ENCODE measurements around the gene CLDN6.

Gene CLDN6

DNA sequence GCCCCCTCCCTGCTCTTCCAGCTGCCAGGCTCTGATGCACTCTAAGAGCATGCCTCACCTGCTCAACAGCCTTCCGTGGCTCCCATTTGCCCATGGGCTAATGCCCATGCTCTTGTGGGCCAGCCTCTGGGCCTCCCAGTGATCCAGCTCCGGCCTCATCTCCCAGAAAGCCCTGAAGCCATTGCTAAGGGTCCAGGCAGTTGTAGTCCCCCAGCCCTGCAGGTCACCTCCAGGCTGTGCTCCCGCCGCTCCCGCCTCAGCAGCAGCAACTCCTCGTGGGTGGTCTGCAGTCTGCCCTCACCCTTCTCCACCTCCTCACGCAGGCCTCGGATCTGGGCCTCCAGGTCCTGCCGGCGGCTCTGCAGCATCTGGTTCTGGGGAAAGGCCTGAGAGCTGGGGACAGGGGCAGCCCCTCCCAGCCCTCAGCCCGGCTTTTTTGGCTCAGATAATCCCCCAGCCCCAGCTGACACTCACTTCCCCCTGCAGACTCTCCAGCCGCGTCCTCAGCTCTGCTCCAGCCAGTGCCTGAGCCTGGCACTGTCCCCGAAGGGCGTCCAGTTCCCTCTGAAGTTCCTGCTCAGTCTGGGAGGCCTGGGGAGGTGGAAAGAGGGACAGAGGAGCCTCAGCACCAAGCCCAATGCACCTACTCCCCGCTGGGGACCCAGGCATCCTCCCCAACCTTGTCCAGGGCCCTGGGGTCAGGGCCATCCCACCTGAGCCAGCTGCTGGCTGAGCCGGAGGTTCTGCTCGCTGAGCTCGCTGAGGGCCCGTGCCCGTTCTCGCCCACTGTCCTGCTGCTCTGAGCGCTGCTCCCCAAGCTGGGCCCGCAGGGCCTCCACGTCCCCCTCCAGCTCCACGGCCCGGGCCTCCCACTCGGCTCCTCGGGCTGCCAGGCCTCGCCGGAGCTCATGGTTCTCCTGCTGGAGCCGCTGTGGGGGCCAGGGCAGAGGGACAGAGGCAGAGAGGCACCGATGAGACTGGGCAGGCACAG, 12.5 kb upstream of the CLDN6 start:
- Histone ChIP-seq H3K9me3 (no peaks in the 10 kb centered on the region), H3K4me3 (ENCODE audit: low read depth in 1 of 2, low read length in 1 of 2) (no peak overlapping the region)
- TF ChIP-seq, protein P1, sequence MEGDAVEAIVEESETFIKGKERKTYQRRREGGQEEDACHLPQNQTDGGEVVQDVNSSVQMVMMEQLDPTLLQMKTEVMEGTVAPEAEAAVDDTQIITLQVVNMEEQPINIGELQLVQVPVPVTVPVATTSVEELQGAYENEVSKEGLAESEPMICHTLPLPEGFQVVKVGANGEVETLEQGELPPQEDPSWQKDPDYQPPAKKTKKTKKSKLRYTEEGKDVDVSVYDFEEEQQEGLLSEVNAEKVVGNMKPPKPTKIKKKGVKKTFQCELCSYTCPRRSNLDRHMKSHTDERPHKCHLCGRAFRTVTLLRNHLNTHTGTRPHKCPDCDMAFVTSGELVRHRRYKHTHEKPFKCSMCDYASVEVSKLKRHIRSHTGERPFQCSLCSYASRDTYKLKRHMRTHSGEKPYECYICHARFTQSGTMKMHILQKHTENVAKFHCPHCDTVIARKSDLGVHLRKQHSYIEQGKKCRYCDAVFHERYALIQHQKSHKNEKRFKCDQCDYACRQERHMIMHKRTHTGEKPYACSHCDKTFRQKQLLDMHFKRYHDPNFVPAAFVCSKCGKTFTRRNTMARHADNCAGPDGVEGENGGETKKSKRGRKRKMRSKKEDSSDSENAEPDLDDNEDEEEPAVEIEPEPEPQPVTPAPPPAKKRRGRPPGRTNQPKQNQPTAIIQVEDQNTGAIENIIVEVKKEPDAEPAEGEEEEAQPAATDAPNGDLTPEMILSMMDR (IDR thresholded peaks at IDR 0.05) = no peak

DNA sequence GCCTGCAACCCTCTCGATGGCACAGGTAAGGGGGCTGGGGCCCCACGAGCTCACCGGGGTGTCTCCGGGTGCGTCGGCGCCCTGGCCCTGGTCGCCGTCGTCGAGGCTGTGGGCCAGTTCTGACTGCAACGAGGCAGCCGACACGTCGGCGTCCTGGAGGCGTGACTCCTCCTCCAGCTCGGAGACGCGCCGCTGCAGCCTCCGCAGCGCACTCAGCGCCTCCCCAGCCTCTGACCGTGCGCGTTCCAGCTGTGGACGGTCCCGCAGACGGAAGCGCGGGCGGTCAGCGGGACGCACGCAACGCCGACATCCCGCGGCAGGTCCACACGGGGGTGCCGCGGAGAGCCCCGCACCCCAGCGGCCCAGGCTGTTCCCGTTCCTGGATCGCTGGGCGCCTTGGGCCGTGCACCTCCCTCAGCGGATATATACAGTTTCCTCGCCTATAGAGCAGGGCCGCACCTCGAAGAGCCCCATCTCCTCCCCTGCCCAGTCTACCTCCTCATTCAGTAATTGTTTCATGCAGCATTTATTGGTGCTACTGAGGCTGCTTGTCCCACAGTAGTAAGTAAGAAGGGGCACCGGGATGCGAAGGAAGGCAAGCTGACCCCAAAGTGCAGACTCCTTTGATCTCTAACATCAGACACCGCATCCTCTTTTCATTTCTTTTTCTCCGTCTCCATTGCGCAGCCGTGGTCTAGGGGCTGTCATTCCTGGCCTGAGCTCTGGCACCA, 11.7 kb upstream of the CLDN6 start:
- Histone ChIP-seq H3K27me3 (peaks cover 60% of the 10 kb centered on the region), H3K4me1 (ENCODE audit: control insufficient read depth in 1 of 2, insufficient read depth in 1 of 2, low read depth in 1 of 2, low read length in 1 of 2) (peaks cover 46 to 65% of the 10 kb centered on the region in 2 experiments), H3K4me3 (ENCODE audit: low read depth in 1 of 2, low read length in 1 of 2) (peak overlapping the region; percentile 46 to 59)

More for the DNA sequence above, 12.5 kb upstream of the CLDN6 start:
- no peaks in the 10 kb centered on the region for H3K36me3 ChIP-seq
- peaks cover 69% of the 10 kb centered on the region for H3K27me3 ChIP-seq
- peaks cover 52 to 74% of the 10 kb centered on the region in 2 experiments for H3K4me1 ChIP-seq (ENCODE audit: control insufficient read depth in 1 of 2, insufficient read depth in 1 of 2, low read depth in 1 of 2, low read length in 1 of 2)
- no peak overlapping the region for H3K27ac ChIP-seq

DNA sequence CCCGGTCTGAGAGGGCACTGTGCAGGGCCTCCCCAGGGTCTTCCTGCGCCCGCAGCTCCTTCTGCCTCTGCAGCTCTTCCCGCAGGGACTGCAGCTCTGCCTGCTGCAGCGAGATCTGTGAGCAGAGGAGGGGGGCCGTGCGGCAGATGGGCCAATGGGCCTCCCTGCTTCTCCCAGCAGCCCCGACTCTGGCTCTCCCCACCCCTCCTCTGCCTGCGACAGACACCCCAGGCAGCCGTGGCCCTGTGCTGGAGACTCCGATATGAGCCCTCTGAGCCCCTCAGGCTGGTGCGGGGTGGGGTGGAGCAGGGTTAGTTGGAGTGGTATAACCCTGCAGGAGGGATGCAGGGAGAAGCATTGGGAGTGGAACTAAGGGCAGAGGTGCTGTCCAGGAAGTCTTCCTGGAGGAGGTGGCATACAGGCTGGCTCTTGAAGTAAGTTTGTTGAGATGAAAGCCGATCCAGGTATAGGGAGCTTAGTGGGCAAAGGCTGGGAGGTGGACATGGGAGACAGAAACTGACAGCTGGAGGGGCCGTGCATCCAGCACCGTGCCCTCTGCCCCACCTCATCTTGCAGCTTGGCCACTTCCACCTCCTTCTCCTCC, 10.8 kb upstream of the CLDN6 start:
- peak overlapping the region; percentile 46 to 59 for H3K4me3 ChIP-seq (ENCODE audit: low read depth in 1 of 2, low read length in 1 of 2)
- no peaks in the 10 kb centered on the region for H3K36me3 ChIP-seq
- no peaks in the 10 kb centered on the region for H3K9me3 ChIP-seq
- H3K27ac ChIP-seq = no peak overlapping the region
- H3K4me1 ChIP-seq (ENCODE audit: control insufficient read depth in 1 of 2, insufficient read depth in 1 of 2, low read depth in 1 of 2, low read length in 1 of 2) = peaks cover 44 to 64% of the 10 kb centered on the region in 2 experiments
- peaks cover 55% of the 10 kb centered on the region for H3K27me3 ChIP-seq
- TF ChIP-seq, protein P1 (IDR thresholded peaks at IDR 0.05) = no peak

More for the DNA sequence above, 11.7 kb upstream of the CLDN6 start:
- Histone ChIP-seq H3K27ac (peak overlapping the region; percentile 47), H3K36me3 (no peaks in the 10 kb centered on the region), H3K9me3 (no peaks in the 10 kb centered on the region)
- TF ChIP-seq, protein P1 (IDR thresholded peaks at IDR 0.05) = no peak

DNA sequence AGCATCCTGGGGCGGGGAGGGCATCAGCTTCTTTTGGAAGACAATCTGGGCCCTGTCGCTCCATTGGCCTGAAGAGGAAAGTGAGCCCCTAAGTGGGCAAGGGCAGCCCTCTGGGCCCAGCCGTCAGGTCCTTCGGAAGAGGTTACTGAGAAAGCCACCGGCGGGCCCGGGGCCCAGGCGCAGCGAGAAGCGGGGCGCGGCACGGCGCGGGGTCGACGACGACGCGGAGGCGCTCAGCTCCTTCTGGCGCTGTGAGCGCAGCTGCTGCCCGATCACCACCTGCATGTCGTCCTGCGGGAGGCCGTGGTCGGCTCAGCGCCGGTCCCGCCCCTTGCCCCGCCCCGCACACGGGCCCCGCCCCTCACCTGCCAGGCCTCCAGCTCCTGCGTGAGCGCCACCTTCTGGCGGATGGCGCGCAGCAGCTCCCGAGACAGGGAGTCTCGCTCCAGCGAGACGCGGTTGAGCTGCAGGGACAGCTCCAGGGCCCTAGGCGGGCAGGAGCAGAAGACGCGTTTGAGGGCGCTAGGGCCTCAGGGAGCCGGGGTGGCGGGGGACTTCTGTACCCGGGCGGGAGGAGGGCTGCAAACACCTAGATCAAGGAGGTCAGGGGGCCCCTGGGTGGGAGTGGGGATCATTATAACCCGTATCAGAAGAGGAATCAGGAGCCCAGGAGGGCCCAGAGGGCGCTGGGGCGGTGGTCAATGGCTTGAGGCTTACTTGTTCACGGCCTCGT, 10.2 kb upstream of the CLDN6 start:
- H3K9me3 ChIP-seq = no peaks in the 10 kb centered on the region
- H3K27ac ChIP-seq = peak overlapping the region; percentile 58
- H3K4me3 ChIP-seq (ENCODE audit: low read depth in 1 of 2, low read length in 1 of 2) = peak overlapping the region; percentile 23 to 59
- peaks cover 48% of the 10 kb centered on the region for H3K27me3 ChIP-seq
- no peaks in the 10 kb centered on the region for H3K36me3 ChIP-seq
- TF ChIP-seq, protein P1 (IDR thresholded peaks at IDR 0.05) = peak; percentile 99
- peaks cover 46 to 70% of the 10 kb centered on the region in 2 experiments for H3K4me1 ChIP-seq (ENCODE audit: control insufficient read depth in 1 of 2, insufficient read depth in 1 of 2, low read depth in 1 of 2, low read length in 1 of 2)

DNA sequence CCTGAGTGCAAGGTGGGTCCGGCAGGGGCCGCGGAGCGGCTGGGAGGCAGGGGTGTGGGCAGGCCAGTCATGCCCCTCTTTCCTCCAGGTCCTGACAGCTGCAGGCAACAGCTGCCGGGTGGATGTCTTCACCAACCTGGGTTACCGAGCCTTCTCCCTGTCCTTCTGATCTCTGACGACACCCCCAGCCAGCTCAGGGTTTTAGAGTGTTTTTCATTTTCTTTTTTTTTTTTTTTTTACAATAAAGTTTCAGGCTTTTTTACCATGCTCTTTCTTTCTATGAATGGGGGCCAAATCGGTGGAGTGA, 9.5 kb upstream of the CLDN6 start:
- no peaks in the 10 kb centered on the region for H3K9me3 ChIP-seq
- H3K27me3 ChIP-seq = peaks cover 41% of the 10 kb centered on the region
- peaks cover 1% of the 10 kb centered on the region for H3K36me3 ChIP-seq
- TF ChIP-seq, protein P1 (IDR thresholded peaks at IDR 0.05) = no peak
- no peak overlapping the region for H3K27ac ChIP-seq
- peaks cover 54 to 72% of the 10 kb centered on the region in 2 experiments for H3K4me1 ChIP-seq (ENCODE audit: control insufficient read depth in 1 of 2, insufficient read depth in 1 of 2, low read depth in 1 of 2, low read length in 1 of 2)
- no peak overlapping the region for H3K4me3 ChIP-seq (ENCODE audit: low read depth in 1 of 2, low read length in 1 of 2)
